Stimulated activated CD4-positive, alpha-beta T cell treated with anti-CD3 and anti-CD28 coated beads, Interleukin-12 subunit alpha, Interleukin-12 subunit beta, amount 100 ng/mL, for 24 hours (primary cell): Measurements from ENCODE around the gene SIRT2.
"Not testable (repeated sequence)": the region's sequence is repeated elsewhere in the genome, so short reads cannot be mapped to it uniquely, and the experiment has no call there.

ENCODE experiments used
- DNase-seq, 2 experiments: peaks; one replicate each; pipeline ENCODE4 v3.0.0-alpha.2; 2020; ENCODE audit warnings: low read depth in 2 of 2

The SIRT2 gene

DNA sequence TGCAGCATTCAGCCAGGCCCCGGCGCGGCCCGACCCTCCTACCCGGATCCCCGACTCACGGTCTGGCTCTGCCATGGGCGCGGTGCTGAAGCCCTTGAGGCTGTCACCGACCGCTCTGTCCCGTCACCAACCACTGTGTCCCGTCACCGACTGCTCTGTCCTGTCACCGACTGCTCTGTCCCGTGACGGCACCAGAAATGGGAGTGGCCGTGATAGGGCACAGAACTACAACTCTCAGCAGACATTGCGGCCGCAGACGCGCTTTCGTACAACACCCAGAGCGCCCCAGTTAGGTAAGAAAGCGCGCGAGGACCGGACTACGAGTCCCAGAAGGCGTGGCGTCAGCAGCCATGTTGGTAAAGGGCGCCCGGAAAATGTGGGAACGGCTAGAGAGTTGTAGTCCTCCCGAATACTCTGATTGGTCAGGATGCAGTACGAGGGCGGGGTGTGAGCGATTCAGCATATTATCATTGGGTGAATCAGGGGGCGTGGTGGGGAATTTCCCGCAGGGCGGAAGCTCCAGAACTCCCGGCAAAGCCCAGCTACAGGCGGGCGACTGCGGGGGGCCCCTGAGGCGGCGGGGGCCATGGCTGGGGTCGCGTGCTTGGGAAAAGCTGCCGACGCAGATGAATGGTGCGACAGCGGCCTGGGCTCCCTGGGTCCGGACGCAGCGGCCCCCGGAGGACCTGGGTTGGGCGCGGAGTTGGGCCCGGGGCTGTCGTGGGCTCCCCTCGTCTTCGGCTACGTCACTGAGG lies at the start of gene SIRT2, which contains the start of gene NFKBIB:
TSS of gene SIRT2 (minus strand) at position 172 of the 755 bp plus-strand sequence. CDS start at position 75, 97 bp downstream.
TSS of gene NFKBIB (plus strand) at position 523 of the 755 bp plus-strand sequence. CDS start at position 587, 64 bp downstream.
- peak; percentile 99 for DNase-seq

DNA sequence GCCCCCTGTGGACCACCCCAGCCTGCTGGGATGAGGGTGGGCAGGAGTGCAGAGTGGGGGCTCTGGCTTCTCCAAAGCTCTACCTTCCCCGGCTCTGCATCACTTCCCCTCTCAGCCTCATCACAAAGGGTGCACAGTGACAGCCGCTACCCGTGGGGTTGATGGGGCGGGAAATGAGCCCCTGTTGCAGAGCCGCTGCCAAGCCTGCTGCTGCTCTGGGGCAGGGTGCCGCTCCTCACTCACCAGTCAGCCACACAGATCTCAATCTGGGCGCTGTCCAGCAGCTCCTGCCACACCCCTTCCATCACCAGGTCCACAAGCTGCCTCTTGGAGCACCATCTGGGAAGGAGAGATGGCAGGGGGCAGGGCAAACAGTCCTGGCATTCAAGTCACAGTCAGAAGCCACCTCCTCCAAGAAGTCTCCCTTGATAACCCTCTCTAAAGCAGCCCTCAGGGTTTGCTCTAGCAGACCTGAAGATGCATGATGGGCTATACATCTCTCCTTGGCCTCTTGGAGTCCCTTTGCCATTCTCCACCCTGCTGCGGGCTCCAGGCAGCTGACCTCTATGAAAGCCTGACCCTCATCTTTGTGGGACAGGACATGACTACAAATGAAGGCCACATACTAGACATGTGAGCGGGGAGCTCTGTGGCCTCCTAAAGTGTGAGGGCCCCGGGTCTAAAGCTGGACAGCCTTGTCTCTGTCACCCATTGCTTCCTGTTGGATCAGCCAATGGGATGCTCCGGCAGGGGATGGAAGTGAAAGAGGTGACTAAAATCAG lies 47.0 kb upstream of the SIRT2 start:
- DNase-seq, result no peak

DNA sequence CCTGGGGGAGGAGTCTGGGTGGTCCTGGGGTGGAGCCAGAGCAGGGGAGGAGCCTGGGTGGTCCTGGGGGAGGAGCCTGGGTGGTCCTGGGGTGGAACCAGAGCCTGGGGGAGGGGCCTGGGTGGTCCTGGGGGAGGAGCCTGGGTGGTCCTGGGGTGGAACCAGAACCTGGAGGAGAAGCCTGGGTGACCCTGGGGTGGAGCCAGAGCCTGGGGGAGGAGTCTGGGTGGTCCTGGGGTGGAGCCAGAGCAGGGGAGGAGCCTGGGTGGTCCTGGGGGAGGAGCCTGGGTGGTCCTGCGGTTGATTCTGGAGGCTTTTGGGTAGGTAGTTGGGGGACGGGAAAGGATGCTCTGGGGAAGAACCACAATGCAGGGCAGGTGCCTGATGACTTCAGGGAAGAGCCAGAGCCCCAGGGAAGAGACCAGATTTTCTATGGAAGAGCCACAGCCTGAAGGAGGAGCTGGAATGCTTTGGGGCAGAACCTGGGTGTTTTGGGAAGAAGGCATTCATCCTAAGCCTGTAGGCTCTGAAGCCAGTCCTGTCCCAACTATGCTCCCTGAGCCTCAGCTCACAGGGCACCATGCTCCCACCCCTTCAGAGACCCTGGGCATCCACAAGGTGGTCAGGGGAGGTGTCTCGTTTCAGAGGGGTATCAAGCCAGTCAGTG lies 46.3 kb upstream of the SIRT2 start:
- DNase-seq, result no peak

DNA sequence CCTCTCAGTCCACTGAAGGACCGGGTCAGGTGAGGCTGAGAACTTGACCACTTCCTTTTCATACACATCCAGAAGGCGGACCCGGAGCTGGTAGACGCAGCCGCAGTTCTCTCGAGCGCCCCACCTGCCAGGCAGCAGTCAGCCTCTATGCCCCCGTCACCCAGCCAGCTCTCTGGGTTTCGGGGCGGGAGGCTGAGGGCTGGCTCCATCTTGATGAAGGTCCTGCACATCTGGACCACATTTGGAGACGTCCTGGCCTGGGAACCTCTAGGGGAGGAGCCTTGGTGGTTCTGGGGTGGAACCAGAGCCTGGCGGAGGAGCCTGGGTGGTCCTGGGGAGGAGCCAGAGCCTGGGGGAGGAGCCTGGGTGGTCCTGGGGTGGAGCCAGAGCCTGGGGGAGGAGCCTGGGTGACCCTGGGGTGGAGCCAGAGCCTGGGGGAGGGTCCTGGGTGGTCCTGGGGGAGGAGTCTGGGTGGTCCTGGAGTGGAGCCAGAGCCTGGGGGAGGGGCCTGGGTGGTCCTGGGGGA lies 45.6 kb upstream of the SIRT2 start:
- DNase-seq, result no peak

DNA sequence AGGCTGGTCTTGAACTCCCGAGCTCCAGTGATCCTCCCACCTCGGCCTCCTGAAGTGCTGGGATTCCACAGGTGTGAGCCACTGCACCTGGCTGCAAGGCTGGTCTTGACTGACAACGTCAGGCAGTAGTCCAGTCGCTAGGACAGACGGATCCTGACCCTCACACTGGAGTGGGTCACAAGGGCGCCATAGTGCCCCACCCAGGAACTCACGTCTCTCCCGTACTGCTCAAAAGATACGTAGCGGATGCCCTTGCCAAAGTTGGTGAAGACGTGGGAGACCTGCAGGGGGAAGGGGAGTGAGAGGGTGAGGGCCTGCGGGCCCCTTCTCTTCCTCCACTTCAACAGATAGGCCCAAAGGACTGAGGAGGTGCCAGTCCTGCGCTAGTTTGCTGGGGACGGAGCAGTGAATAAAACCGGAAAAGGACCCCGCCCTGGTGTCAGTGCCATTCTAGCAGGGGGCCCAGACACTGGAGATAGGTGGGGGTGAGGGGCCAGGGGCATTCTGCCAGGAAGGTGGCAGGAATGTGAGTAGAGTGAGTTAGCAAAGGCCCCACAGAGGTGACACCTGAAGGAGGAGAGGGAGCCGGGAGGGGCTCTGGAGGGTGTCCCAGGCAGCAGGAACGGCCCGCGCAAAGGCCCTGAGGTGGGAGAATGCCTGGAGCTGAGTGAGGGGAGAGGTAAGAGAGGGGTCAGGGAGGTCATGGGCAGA lies 43.2 kb upstream of the SIRT2 start:
- DNase-seq, result no peak

DNA sequence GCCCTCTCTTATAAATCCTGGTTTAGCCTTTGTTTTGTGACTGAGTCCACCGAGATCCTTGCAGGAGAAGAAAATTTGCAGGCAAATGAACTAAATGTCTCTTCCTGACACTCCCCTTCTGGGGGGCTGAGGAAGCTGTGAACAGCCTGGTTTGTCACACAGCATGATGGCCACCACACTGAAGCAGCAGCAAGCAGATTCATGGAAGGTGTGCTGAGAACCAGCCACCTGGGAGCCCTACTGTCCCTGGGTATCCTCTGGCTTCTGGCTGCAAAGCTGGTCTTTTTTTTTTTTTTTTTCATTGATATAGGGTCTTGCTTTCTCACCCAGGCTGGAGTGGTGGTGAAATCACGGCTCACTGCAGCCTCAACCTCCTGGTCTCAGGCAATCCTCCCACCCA lies 42.6 kb upstream of the SIRT2 start:
- no peak for DNase-seq

DNA sequence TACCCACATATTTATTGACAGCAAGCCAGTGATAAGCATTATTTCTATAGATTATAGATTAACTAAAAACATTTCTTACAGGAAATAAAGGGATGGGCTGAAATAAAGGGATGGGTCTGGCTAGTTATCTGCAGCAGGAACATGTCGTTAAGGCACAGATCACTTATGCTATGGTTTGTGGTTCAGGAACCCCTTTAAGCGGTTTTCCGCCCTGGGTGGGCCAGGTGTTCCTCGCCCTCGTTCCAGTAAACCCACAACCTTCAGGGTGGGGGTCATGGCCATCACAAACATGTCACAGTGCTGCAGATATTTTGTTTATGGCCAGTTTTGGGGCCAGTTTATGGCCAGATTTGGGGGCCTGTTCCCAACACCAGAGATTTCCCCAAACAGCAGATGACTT lies 42.0 kb upstream of the SIRT2 start:
- not testable (repeated sequence) for DNase-seq

DNA sequence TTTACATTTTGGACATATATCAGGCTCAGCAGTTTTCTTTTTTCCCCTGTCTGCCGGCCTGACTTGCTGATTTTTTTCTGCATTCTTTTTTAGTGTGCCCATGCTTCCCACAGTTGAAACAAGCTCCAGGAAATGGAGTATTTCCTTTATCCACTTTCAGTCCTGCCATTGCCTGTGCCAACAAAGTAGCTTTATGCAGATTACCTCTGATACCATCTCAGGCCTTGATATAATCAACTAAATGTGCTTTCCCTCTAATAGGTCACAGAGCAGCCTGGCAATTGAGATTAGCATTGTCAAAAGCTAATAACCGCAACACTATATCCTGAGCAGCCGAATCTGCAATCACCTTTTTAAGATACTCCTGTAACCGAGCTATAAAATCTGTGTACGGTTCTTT lies 40.5 kb upstream of the SIRT2 start:
- no peak for DNase-seq

DNA sequence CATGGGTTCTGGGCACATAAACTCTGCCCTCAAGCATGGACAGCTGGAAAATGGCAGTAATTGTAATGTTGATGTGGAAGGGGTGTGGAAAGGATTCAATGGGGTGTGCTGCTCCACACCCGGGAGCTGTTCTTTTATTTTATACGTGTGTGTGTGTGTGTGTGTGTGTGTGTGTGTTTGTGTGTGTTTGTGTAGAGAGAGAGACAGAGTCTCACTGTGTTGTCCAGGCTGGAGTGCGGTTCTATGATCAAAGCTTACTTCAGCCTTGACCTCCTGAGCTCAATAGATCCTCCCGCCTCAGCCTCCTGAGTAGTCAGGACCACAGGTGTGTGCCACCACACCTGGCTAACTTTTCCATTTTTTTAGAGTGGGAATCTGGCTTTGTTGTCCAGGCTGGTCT lies 34.1 kb upstream of the SIRT2 start:
- no peak for DNase-seq

DNA sequence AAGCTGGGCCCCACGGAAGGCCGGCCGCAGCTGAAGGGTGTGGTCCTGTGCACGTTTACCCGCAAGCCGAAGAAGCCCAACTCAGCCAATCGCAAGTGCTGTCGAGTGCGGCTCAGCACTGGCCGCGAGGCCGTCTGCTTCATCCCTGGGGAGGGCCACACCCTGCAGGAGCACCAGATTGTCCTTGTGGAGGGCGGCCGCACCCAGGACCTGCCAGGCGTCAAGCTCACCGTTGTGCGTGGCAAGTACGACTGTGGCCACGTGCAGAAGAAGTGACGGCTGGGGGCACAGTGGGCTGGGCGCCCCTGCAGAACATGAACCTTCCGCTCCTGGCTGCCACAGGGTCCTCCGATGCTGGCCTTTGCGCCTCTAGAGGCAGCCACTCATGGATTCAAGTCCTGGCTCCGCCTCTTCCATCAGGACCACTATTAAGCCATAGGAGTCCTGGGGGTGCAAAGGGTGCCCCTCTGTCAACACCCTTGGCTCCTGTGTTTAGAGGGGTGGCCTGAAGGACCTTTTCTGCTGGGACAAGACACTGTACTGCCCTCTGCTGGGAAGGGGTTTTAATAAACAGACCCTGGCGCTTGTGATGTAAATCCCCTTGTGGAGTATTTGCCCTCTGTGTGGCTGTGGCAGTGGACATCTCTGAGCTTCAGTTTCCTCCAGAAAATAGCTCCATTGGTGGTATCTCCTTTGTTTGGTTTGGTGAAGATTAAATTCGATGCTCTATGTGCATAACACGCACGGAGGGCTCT lies 33.2 kb upstream of the SIRT2 start:
- DNase-seq, result no peak

DNA sequence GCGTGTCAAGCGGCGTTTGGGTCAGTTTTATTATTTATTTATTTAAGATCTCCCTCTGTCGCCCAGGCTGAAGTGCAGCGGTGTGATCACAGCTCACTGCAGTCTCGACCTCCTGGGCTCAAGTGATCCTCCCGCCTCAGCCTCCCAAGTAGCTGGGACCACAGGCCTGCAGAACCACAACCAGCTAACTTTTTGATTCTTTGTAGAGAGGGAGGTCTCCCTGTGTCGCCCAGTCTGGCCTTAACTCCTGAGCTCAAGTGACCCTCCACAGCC lies 32.0 kb upstream of the SIRT2 start:
- DNase-seq, result no peak

DNA sequence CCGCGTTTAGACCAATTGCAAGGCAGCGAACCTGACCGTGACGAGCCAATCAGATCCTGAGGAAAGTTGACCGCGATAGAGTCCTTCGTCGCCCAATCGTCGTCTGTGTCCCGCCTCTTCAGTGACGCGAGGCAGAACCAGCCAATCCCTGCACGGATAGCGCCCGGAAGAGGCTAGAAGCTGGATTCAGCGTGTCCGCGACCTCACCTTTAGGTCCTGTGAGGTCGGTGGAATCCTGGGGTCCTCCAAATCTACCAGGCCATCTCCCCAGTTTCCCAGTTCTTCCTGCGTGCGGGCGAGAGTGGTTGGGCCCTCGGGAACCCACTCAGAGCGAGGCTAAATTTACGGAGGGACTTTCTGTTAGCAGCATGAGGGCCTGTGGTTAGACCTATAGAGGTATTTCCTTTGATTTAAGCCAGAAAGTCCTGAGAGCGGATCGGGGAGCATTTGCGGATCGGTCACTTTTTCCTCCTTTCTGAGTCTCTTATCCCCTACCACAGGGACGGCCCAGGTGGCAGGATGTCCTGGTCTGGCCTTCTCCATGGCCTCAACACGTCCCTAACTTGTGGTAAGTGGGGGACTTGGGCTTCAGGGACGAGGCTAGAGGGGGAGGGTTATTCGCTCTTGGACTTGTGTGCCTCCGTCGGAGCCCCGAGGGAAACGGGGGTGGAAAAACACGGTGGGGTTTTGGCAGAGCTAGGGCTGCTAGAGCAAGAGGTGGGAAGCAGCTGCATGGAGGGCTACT lies 31.5 kb upstream of the SIRT2 start, which contains the start of gene MRPS12:
TSS of gene MRPS12 (plus strand) at position 169 of the 745 bp plus-strand sequence. CDS start at position 520, 351 bp downstream.
- peak; percentile 95 to 98 for DNase-seq

DNA sequence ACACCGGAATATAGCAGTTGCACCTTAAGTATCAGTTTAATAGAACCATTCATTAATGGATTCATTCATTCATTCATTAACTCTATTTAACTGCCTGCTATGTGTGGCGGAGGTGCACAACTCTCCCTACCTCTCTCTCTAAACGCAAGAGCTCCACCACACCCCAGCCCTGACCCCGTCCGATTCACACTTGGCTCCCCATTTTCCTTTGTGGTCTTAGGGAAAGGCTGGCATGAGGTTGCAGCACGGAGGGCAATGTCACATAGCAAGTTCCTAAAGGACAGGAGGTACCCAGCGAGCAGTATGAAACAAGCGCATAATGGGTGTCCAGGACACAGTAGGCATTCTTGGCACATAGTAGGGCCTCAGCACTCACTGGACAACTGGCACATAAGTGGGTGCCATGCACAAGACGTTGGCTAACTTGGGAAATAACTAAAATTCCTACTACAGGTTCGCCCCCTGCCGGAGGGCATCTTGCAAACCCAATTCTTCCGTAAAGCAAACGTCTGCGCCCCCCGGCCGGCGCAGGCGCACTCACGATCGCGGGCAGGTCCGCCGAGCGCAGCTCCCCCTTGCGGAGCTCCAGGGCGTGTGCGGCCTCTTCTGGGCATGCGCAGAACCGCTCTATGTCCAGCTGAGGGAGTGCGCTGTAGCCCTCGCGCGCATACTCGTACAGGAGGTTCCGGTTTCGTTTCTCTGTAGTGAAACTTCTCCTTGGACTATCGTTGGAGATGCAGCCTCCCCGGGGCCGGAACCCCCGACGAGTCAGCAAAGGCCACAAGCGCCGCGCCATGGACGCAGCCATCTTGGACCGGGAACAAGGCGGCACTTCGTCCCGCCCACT lies 30.7 kb upstream of the SIRT2 start, which contains the start of gene SARS2:
TSS of gene SARS2 (minus strand) at position 835 of the 847 bp plus-strand sequence. CDS start at position 808, 27 bp downstream.
- peak; percentile 81 to 86 for DNase-seq

DNA sequence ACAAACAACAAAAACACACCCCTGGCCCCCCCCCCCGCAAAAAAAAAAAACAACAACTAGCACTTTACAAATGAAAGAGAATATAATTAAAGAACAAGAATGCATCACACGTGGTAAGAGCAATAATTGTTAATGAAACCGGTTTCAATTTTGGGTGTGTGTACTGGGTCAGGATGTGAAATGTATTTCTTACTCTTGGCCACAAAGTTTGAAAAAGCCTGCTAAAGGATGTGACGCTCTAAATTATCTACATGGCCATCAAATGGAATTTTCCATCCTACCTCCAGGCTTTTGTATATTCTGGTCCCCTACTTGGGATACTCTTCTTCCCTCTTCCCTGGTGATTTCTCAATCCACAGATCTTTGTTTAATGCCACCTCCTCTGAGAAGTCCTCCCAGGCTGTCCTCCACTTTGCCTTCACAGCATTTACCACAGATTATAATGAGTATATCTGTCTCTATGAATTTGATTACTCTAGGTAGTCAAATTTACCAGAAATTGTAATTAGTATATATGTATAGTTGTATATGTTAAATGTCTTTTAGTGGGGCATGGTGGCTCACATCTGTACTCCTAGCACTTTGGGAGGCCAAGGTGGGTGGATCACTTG lies 29.1 kb upstream of the SIRT2 start:
- DNase-seq, result no peak

DNA sequence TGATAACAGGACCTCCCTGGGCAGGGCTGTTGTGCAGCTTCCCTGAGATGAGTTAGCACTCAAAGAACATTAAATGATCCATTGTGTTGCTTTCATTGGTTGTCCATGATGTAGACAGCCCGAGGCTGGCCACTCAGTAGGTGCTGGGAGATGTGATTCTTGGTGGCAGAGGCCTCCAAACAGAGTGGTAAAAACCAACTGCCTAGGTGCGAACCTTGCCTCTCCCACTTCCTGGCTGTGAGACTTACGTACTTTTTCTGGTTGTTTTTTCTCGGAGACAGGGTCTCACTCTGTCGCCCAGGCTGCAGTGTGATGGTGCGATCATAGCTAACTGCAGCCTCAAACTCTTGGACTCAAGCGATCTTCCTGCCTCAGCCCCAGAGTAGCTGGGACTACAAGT lies 25.0 kb upstream of the SIRT2 start:
- no peak for DNase-seq

DNA sequence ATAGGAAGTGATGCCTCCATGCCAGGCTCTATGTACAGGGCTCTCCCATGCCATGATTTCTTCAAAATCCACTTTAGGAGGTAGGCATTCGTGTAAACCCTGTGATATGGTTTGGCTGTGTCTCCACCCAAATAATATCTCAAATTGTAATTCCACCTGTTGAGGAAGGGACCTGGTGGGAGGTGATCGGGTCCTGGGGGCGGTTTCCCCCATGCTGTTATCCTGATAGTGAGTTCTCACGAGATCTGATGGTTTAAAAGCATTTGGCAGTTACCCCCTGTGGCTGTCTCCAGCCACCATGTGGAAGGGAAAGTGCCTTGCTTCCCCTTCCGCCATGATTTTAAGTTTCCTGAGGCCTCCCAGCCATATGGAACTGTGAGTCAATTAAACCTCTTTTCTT lies 23.1 kb upstream of the SIRT2 start:
- DNase-seq, result no peak

DNA sequence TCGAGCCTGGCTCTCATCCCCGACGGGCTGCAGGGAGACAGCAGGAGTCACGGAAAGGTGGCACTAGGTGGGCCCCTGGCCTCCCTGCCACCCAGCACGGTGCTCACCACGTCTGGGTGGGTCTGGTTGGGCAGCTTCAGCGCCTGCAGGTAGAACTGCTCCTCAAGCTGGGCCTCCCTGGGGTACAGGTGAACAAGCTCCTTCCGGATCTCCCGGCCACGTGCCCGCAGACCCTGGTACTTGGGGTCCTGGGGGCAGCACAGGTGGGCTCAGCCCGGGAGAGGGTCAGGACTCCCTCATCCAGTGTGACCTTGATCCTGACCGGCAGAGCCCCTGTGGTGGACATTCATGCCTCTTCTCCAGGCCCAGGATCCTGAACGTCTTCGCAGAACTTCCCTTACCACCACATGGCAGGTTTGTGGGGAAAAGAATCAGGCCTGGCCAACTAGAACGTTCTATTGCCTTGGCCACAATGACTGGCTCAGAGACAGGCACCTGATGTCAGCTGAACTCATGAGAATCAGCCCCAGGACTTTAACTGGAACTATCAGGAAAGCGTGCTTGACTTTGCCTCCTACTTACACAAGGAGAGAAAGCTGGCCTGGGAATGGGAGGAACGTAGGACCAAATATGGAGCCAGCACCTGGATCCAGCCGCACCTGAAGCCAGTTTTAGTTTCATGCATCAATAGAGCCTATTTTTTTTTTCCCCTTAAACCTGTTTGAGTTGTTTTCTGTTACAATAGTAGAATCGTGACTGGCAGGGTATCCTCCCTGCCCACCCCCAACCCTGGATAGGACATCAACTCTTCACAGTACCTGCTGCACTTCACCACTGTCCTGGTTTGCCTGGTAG lies 22.2 kb upstream of the SIRT2 start:
- no peak for DNase-seq
